Lower lobe of right lung (tissue), 2 donors: ENCODE data around the gene ST8SIA5. TPM values are rescaled to one million over a fixed set of nuclear protein-coding genes. Genes with fewer than 3 reads are reported as not detected.

Source experiments
- ATAC-seq, 2 donors: fragments of 200-7000 bp; cut with Tn5 transposase; one replicate each; pipeline ENCODE4 v1.9.1; 2020 to 2022; ENCODE audit warnings: mild to moderate bottlenecking in 2 of 2, moderate library complexity in 2 of 2
- DNase-seq: peaks from one replicate; pipeline ENCODE4 v3.0.0-alpha.2; 2020
- H3K27ac ChIP-seq: fragments of 200-600 bp; one replicate; pipeline ENCODE4 v1.8.0; 2022
- H3K27me3 ChIP-seq: fragments of 200-600 bp; one replicate; pipeline ENCODE4 v1.8.0; 2022; ENCODE audit warnings: low read depth
- H3K36me3 ChIP-seq: fragments of 200-600 bp; one replicate; pipeline ENCODE4 v1.8.0; 2022; ENCODE audit warnings: mild to moderate bottlenecking
- H3K4me1 ChIP-seq: fragments of 200-600 bp; one replicate; pipeline ENCODE4 v1.8.0; 2022
- H3K4me3 ChIP-seq: fragments of 200-600 bp; one replicate; pipeline ENCODE4 v1.8.0; 2022; ENCODE audit warnings: mild to moderate bottlenecking
- H3K9me3 ChIP-seq: fragments of 200-600 bp; one replicate; pipeline ENCODE4 v1.8.0; 2022
- intact Hi-C: fragments of 100-400 bp; cut with DNase I; formaldehyde crosslinking; loops from one replicate; pipeline ENCODE4 v1.11.0; 2022
- total RNA-seq: library from RNA; stranded (reverse); fragmentation: NEBNext Ultra II Directional; extraction: Animal tissue kit (Norgen Biotek cat#: 25700); gene quantifications from one replicate; pipeline ENCODE4 v1.2.1, GENCODE V29; 2021
- TF ChIP-seq, protein P1 (sequence below): fragments of 200-600 bp; IDR thresholded peaks from one replicate; pipeline ENCODE4 v1.8.0; 2022; ENCODE audit warnings: antibody characterized with exemption, mild to moderate bottlenecking
- donor health status: DM: no; HTN: yes; CAD: no; lungs with severe emphysema.

Gene ST8SIA5
- total RNA-seq, 1 donor from 2014 or later = not detected

DNA sequence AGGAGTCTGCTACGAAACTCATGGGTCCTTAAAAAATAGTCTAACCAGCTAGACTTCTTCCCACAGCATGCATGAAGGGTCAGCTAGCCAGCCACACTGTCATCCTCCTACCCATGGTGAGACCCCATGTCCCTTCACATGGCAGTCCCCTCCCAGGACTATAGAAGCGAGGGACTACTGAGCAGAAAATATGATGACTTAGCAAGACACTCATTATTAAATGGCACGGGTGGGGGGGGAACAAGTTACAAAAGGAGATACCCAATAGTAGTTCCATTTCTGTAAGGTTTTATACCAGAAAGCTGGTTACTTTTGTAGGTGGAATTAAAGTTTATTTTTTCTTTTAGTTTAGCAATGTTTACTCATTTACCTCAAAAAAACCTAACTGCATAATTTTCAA lies 31.5 kb downstream of the ST8SIA5 start:
- intact Hi-C loops = no loop called here
- TF ChIP-seq, protein P1, sequence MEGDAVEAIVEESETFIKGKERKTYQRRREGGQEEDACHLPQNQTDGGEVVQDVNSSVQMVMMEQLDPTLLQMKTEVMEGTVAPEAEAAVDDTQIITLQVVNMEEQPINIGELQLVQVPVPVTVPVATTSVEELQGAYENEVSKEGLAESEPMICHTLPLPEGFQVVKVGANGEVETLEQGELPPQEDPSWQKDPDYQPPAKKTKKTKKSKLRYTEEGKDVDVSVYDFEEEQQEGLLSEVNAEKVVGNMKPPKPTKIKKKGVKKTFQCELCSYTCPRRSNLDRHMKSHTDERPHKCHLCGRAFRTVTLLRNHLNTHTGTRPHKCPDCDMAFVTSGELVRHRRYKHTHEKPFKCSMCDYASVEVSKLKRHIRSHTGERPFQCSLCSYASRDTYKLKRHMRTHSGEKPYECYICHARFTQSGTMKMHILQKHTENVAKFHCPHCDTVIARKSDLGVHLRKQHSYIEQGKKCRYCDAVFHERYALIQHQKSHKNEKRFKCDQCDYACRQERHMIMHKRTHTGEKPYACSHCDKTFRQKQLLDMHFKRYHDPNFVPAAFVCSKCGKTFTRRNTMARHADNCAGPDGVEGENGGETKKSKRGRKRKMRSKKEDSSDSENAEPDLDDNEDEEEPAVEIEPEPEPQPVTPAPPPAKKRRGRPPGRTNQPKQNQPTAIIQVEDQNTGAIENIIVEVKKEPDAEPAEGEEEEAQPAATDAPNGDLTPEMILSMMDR = no peak
- no peak overlapping the region for H3K27ac ChIP-seq
- H3K36me3 ChIP-seq = no peaks in the 10 kb centered on the region
- peaks cover 9% of the 10 kb centered on the region for H3K9me3 ChIP-seq
- no peak overlapping the region for H3K4me3 ChIP-seq
- no peak for ATAC-seq
- no peaks in the 10 kb centered on the region for H3K4me1 ChIP-seq
- no peaks in the 10 kb centered on the region for H3K27me3 ChIP-seq
- DNase-seq = no peak

DNA sequence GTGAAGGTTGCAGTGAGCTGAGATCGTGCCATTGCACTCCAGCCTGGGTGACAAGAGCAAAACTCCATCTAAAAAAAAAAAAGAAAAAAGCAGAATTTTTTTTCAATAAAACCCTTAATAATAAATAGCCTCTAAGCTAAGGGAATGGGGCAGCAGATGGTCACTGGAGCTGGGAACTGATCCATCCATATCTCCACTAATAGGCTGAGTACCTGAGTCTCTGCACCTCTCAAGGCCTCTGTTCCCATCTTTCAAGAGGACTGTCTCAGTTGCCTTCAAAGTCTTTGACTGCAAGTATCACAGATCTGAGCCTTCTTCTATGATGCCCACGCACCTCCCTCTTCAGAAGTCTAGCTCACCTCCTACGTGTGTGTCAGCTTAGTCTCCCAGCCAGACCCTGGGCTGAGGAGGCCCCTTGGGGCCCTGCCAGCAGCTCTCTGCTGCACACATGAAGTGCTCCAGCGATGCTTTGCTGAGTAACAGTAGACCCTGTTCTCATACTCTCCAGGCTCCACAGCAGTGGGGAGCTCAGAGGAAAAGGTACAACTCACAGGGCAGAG lies 32.9 kb downstream of the ST8SIA5 start:
- no peaks in the 10 kb centered on the region for H3K4me1 ChIP-seq
- TF ChIP-seq, protein P1 = no peak
- no peaks in the 10 kb centered on the region for H3K27me3 ChIP-seq
- no peaks in the 10 kb centered on the region for H3K36me3 ChIP-seq
- H3K27ac ChIP-seq = no peak overlapping the region
- no peak overlapping the region for H3K4me3 ChIP-seq
- intact Hi-C loops = no loop called here
- H3K9me3 ChIP-seq = no peaks in the 10 kb centered on the region
- ATAC-seq (no peak), DNase-seq (no peak)

DNA sequence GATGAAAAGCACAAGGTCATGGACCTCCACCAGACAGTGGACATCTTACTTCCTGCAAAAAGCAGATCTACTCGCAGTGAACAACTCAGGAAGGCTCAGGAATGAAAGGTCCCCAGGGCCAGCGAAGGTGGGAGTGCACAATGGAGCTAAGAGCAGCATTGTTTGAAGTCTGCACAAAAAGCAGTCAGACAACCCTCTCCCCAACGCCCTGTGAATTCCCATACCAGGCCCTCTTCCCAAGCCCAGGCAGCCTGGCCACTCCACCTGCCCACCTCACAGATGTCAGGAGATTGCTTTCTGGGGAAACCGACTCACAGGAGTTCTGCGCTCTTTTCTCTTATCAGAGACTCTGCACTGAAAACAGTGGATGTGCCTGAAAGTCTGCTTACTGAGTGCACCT lies 34.8 kb downstream of the ST8SIA5 start:
- Histone ChIP-seq H3K27me3 (no peaks in the 10 kb centered on the region), H3K4me1 (no peaks in the 10 kb centered on the region), H3K27ac (no peak overlapping the region), H3K9me3 (no peaks in the 10 kb centered on the region), H3K4me3 (no peak overlapping the region), H3K36me3 (no peaks in the 10 kb centered on the region)
- TF ChIP-seq, protein P1 = no peak
- DNase-seq (no peak), ATAC-seq (no peak)
- intact Hi-C loops = no loop called here

DNA sequence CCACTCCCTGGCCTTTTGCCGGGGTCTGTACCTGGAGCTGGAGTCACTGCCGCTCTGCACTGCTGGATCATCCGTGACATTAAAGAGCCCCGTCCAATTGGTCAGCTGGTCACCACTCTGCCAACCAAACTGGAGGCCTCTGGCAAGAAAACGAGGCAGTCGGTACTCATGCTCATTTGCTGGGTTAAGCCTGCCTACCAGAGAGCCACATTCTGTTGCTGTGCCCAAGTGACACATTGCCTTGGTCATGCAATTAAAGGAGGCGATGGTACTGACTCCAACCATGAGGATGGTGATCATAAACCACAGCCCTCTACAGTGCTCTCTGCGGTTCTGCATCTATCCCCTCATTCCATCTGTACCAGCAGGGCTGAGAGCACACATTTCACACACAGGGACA lies 35.5 kb downstream of the ST8SIA5 start:
- no peaks in the 10 kb centered on the region for H3K4me1 ChIP-seq
- no peak for ATAC-seq
- no peak for DNase-seq

DNA sequence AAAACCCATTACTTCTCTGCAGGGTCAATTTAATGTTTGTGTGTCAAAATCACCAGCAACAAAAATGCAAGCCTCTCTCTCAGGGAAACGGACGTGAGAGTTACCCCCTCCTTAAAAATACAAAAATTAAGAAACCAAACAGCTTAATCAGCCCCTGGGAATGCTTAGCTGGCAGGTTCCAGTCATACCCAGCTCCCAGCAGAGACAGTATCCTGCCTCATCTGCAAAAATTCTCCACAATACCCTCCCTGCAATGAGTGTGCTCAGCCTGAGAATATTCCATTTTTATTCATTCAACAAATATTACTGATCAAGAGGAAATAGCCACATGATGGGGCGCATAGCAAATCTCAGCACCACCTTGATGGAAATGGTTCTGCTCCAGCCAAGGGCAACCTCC lies 36.3 kb downstream of the ST8SIA5 start:
- intact Hi-C loops = no loop called here
- DNase-seq = no peak
- TF ChIP-seq, protein P1 = no peak
- Histone ChIP-seq H3K4me1 (no peaks in the 10 kb centered on the region), H3K27me3 (no peaks in the 10 kb centered on the region), H3K9me3 (no peaks in the 10 kb centered on the region), H3K36me3 (no peaks in the 10 kb centered on the region), H3K4me3 (no peak overlapping the region), H3K27ac (no peak overlapping the region)
- ATAC-seq = no peak

More for the DNA sequence above, 35.5 kb downstream of the ST8SIA5 start:
- TF ChIP-seq, protein P1 = no peak
- Histone ChIP-seq H3K27me3 (no peaks in the 10 kb centered on the region), H3K9me3 (no peaks in the 10 kb centered on the region), H3K36me3 (no peaks in the 10 kb centered on the region), H3K27ac (no peak overlapping the region), H3K4me3 (no peak overlapping the region)
- intact Hi-C loops = no loop called here
